HG03571 (cell line): ENCODE data around the gene EEF1G.
A peak's percentile ranks its signal among the peaks of the same experiment; 100 is the strongest.
"Not testable (repeated sequence)": the region's sequence is repeated elsewhere in the genome, so short reads cannot be mapped to it uniquely, and the experiment has no call there.

Source experiments
- ATAC-seq: cut with Tn5 transposase; IDR thresholded peaks from one replicate; pipeline ENCODE4 v1.9.1; 2021; ENCODE audit not compliant: unreplicated experiment

EEF1G gene

GRCh38 chr11:62573592-62574362, at the start of gene EEF1G:
EEF1G (minus strand) TSS chr11:62573891; CDS start chr11:62573842, 49 bp downstream.
- peak; percentile 80 for ATAC-seq

- no peak for ATAC-seq
Measured at GRCh38 chr11:62622476-62623089, 48.9 kb upstream of the EEF1G start.

- ATAC-seq: peak; percentile 90
Measured at GRCh38 chr11:62621567-62622470, 48.1 kb upstream of the EEF1G start, which contains the start of gene B3GAT3. B3GAT3 (minus strand) TSS chr11:62621986; CDS start chr11:62621947, 39 bp downstream.

GRCh38 chr11:62621027-62621566, 47.4 kb upstream of the EEF1G start:
- ATAC-seq: no peak

GRCh38 chr11:62616957-62617356, 43.3 kb upstream of the EEF1G start:
- ATAC-seq: not testable (repeated sequence)

GRCh38 chr11:62615521-62615920, 41.8 kb upstream of the EEF1G start:
- no peak for ATAC-seq

GRCh38 chr11:62614275-62614674, 40.6 kb upstream of the EEF1G start:
- ATAC-seq: no peak

GRCh38 chr11:62613291-62613778, 39.6 kb upstream of the EEF1G start:
- no peak for ATAC-seq

- ATAC-seq: peak; percentile 67
Measured at GRCh38 chr11:62612366-62613290, 38.9 kb upstream of the EEF1G start, which contains the start of the genes EML3 and ROM1. EML3 (minus strand) TSS chr11:62612775; CDS start chr11:62612457, 318 bp downstream. ROM1 (plus strand) TSS chr11:62613257; CDS start chr11:62613282, 25 bp downstream.

GRCh38 chr11:62611705-62612365, 38.1 kb upstream of the EEF1G start:
- ATAC-seq: no peak

- ATAC-seq: no peak
Measured at GRCh38 chr11:62610814-62611704, 37.4 kb upstream of the EEF1G start.

GRCh38 chr11:62610403-62610802, 36.7 kb upstream of the EEF1G start:
- ATAC-seq: no peak

- ATAC-seq: no peak
Measured at GRCh38 chr11:62608776-62609175, 35.1 kb upstream of the EEF1G start.

- ATAC-seq: no peak
Measured at GRCh38 chr11:62607714-62608113, 34.0 kb upstream of the EEF1G start.

- no peak for ATAC-seq
Measured at GRCh38 chr11:62605902-62606301, 32.2 kb upstream of the EEF1G start.

- no peak for ATAC-seq
Measured at GRCh38 chr11:62605467-62605866, 31.8 kb upstream of the EEF1G start.

- no peak for ATAC-seq
Measured at GRCh38 chr11:62604460-62605120, 30.9 kb upstream of the EEF1G start.
